GM18907 (cell line): ENCODE data around the gene SP9.

Experiments used
- ATAC-seq: cut with Tn5 transposase; IDR thresholded peaks from one replicate; pipeline ENCODE4 v1.9.1; 2021; ENCODE audit warnings: mild to moderate bottlenecking, moderate library complexity; ENCODE audit not compliant: unreplicated experiment

The SP9 gene

DNA sequence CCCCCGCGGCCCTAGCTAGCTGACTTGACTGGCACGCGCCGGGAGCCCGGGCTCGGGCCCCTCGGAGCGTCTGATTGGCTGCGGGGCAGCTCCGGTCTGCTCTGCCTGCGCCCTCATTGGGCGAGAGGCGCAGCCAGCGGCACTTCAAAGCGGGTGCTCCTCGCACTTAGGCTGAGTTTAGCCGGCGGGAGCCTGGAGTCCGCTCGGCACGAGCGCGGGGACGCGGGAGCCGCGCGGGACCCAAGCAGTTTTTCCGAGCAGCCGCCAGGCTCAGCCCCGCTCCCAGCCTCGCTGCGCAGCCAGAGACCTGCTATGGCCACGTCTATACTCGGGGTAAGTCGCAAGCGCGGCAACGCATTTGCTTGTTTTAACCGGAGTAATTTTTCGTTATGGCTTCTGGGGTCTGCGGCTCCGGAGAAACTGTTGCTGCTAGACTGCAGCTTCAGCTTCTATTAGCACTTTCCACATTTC is at the start of gene SP9:
SP9 (plus strand) TSS at position 174 of the 471 bp plus-strand sequence; CDS start at position 313, 139 bp downstream.
- ATAC-seq = no peak

DNA sequence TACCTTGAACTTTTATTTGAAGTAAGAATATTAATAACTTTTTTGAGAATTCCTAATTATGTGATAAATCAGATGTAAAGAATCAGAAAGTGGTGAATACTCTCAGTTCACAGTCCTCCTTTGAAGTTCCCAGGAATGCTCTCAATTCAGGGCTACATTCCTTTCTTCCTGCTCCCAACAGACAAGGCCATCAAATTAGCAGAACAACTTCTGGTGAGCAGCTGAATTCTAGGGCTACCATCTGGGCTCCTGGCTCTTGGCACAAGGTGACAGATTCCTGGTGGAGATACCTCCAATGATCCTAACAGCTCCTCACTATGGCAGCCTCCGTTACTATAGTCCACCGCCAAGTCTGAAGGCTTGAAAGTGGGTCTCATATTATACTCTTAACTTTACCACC is 48.6 kb upstream of the SP9 start:
- no peak for ATAC-seq

DNA sequence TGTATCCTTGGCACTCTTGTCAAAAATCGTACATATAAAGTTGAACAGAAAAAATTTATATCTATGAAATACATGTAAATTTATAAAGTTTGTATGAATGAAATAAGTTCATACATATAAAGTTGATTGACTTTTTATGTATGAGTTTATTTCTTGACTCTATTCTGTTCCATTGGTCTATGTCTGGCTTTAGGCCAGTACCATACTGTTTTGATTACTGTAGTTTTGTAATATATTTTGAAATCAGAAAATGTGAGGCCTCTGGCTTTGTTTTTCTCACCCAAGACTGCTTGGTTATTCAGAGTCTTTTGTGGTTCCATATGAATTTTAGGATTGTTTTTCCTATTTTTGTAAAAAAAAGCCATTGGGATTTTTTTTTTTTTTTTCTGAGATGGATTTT is 41.8 kb upstream of the SP9 start:
- ATAC-seq = no peak

DNA sequence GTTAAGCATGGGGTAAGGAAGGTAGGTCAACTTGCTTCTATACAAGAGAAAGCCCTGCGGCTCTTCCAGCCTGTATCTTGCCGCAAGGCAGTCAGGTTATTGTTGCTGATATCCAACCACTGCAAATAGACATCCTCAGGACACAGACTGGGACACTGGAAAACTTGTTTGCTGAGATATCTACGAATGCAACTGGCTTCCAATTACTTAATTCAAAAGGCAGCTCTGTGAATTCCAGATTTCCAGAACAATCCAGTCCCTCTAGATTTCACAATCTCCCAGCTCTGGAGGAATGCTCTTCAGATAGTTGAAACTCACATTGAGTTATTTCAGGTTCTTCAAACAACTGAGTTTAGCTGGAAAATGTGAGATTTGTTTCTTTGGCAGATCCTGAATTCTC is 34.6 kb upstream of the SP9 start:
- ATAC-seq = no peak

DNA sequence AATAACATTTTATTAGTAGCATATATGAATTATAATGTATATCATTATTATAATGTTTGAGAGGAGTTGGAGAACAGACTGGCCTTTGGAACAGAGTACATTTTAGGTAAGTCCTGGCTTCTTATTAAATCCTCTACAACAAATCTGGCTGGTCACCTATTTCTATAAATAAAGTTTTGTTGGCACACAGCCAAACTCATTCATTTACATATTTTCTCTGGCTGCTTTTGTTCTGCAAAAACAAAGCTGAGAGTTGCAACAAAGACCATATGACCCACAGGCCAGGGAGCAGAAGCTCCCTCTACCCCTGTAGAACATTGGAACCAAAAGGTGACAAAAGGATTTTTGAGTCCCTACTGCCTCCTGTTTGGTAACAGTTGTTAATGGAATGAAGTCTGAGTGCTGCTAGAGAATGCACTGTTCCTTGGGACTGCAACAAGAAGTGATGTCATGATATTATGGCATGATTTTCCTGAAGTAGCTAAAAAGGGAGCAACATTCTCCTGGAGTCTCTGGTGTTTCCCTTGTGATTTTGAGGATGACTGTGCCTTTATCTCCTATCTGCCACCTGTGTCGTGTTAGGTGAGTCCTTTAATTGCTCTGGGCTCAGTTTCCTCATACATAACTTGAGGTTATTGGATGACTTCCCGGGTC is 22.0 kb upstream of the SP9 start:
- no peak for ATAC-seq

DNA sequence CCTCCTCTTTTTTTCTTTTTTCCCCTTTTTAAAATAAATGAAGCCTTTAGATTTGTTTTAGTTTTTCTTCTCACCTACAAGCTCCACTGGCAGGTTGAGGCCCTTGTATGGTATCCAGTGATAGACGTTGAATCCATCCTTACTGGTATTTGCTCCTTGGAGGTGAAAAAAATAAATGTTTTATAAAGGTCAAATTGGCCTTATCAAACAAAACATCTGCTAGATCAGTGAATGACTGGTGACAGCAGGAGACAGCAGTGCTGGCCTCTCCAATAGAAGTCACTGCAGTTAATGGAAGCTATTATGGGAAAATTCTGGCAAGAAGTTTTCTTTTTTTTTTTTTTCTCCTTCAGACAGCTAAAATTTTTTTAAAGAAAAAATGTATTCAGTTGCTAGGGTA is 12.6 kb upstream of the SP9 start:
- ATAC-seq = no peak

DNA sequence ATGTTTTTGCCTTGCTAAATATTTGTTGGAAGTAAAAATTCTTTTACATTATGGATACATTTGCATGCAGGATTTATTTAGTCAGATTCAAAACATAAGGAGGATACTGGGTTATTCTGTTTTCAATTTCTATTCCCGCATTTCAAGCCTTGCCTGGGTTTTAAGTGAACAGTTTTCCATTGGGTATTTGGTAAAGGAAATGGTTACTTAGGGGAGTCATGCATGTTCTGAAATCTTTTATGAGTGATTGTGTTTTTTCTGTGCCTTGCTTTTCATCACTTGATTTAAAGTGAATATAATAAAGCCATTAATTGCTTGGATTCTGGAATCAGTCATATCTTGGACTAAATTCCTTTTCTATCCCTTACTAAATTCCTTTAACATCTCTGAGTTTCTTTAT is 12.0 kb upstream of the SP9 start:
- ATAC-seq = no peak

DNA sequence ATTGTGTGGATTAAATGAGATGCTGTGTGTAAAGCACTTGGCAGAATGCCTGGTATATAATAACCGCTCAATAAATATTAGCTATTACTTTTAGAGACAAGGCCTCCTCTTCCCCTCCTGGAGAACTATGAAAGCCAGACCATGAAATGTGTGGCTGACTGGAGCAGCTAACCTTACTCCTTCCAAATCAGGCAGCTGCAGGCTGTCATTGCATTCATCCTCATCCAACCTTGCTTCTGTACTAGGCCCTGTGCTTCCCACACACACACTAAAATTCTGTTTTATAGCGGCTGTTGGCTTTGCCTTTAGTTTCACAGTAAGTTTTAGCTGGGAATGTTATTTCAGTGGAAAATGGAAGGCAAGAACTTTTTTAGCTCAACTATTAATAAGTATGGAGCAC is 10.2 kb upstream of the SP9 start:
- ATAC-seq = no peak

DNA sequence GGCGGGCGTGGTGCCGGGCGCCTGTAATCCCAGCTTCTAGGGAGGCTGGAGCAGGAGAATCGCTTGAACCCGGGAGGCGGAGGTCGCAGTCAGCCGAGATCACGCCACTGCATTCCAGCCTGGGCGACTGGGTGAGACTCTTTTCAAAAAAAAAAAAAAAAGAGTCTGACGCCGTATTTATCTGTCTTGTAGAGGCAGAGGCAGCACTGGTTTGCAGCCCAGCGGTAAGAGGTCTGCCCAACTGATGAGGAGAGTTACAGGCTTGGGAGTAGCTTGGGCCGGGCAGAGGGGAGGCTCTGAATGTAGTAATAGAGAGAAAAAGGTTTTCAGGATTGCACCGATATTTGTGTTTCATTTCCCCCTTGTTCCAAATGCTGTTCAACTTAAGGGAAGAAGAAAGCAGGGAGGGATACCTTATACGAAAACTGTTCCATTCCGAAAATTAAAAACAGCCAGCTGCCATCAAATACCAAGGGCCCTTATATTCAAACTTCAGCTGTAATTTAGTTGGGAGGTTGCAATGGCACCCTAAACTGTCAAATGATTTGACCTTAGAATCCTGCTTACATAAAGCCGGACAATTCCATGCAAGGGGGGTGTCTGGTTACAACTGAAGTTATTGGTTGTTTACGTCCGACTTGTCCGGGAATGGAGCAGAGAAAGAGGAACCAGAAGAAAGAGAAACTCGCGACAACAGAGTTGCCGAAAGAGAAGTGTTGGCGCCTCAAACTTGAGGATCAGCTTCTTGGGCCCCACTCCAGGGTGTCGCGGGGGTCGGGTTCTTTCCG is 9.2 kb upstream of the SP9 start:
- ATAC-seq = no peak

DNA sequence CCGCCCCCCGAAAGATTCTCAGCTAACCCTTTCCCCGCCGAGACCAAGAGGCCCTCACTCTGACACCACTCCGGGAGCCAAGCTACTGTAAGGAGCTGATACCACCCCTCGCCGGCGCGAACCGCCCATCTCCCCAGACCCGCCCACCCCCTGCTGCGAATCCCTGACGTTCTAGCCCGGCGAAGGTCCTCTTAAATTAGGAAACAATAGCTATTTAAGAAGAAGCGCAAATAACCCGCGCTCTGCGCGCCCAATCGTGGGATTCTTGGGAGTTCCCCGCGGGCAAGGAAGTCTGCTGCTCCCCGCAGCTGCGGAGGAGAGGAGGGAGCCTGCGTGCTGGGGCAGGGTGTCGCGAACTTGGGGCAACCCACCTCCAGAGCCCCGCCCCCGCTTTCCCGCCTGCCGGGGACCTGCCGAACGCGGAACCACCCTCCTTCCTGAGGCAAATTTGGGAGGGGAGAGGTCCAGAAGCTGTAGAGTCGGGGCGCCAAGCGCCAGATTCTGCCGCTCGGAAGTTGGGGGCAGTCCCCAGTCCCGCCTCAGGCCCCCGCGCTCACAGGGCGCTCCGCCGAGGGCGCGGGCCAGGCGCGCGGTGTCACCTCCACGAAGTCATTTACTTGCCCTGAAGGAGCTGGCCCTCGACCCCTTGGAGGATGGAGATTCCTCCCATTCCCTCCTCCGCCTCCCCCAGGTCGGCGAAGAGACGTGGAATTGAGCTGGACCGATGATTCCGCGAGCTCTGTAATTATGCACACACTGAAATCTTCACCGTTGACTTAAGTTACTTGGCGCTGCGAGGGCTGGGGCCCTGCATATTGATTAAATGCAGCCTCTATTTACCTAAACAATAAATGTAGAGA is 8.4 kb upstream of the SP9 start:
- peak; percentile 33 for ATAC-seq

DNA sequence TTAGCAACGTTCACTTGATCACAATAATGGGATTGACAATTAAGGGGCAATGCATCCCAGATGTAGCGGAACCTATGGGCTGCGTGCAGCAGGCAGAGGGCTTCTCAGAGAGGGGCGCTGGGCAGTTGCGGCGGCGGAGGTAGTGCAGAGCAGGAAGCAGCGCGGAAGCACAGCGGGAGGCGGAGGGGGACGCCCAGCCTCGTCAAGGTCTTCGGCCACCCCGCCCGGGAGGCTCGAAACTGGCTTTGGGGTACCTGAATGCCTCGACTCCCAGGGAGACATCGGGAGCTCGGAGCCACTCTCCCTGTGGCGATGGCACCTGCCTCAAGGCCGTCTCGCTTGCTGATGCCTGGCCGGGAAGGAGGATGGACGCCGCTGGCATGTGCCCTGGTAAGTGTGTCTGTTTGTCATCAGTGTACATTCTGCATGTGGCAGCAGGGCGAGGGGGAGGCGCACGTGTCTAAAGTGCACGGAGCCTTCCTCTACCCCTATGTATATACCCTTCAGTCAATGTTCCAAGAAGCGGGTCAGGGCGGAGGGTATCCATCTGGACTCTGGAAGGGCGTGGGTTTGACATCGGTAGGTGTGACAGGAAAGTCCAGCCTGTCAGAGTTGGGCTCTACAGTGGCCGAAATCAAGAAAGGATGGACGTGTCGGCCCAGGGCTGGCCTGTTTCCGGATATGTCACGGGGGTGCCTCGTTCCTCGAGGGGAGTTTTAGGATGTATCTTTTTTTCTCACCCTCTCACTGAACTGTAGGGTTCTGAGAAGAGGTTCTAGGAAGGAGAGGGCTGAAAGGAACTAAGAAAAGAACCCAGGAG is 7.5 kb upstream of the SP9 start:
- peak; percentile 66 for ATAC-seq

DNA sequence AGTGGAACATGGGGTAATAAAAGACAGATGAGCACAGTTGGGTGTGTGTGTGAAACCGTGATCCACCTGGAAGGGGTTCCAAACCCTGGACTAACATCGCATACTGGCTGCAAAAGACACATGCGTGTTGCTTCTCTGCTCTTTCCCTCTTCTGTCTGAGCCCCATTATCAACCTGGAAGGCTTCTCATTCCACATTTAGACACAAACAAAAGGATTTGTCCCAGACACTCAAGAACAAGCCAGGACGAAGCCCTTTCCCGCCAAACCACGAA is 7.0 kb upstream of the SP9 start:
- ATAC-seq = no peak

DNA sequence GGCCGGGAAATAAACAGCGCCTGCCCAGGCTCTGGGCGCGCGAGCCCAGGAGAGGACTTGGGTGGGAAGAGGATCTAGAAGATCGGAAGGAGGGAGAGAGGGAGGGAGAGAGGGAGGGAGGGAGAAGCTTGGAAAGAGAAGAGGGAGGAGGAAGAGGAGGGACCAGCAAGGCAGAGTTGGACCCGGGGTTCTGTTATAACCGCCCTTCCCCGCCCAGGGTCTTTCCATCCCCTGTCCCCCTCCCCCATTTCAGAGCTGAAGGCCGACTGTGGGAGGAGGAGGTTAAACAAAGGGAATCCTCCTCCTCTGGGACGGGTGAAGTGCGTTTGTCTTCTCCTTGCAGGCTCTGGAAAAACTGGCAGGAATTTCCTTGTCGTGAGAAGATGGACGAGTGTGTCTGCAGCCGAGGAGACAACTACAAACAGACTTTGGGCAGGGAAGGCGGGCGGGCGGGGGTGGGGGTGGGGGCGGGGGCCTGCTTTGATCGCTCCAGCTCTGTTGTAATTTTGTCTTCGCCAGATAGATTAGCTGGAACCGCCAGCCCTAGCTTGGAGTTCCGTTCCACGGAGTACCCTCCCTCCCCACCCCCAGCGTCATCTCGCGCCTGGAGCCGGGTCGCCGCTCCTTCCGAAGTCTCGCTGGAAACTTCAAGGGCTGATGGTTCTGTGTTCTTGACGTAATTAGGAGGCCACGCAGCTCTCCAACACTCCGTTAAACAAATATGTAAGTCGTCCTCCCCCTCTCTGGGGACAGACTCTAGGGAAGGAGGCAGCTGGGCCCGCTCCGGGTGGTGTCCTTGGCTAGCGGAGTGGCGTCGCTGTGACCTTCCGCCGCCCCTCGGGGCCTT is 6.4 kb upstream of the SP9 start:
- ATAC-seq = no peak

DNA sequence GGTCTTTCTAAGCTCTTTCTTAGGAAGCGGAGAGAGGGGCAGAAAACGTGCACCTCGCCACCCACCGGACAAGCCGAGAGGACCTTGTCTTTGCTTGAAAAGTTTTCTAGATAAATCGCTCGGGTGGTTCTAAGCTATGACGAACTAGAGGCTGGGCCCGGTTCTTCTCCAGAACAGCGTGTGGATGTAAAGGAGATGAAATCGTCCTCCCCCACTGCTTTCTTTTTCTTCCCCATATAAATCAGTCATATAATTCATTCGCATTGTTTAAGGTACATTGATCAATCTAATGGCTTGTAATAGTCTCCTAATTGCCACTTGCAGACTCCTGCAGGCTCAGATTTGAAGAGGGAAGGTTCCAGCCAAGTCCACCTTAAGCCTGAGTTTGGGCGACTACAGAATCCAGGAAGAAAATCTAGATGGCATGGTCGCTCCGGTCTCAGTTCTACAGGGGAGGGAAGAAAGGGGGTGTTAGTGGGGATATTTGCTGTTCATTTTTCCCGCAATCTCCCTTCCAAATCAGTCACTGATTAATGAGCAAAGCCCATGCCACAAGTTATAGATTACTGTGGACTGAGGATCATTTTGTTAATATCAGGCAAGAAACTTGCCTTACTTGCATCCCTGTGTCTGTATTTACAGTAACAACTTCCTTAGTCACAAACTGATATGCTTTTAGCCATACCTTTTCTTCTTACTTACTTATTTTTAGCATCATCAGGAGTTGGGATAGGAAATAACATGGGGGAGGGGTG is 5.6 kb upstream of the SP9 start:
- no peak for ATAC-seq

DNA sequence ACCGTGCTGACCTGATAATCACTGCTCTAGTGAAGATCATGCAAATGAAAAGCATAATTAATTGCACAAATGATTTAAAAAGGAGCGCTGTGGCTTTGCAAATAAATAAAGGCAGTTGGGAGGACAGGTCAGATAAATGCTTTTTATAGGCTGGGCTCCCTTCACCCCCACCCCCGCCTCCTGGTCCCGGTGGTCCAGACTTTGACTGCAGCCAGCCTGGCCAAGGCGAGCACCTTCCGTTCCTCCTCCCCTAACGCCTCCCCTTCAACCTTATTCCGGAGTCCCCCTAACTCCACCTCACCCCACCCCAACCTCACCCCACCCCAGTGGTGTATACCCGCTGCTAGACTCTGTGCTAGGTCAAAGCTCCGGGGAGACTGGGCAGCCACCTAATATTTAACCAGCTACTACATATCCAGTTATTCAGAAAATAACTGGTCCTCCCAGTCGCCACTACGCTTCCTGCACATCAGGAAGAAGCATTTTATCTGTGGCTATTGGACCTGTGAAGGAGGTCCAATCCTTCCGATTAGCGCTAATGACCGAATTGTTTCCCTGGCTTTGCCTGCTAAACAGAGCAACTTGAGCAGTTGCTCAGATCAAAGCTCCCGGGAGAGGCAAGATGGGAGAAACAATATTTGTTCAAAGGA is 3.7 kb upstream of the SP9 start:
- no peak for ATAC-seq

DNA sequence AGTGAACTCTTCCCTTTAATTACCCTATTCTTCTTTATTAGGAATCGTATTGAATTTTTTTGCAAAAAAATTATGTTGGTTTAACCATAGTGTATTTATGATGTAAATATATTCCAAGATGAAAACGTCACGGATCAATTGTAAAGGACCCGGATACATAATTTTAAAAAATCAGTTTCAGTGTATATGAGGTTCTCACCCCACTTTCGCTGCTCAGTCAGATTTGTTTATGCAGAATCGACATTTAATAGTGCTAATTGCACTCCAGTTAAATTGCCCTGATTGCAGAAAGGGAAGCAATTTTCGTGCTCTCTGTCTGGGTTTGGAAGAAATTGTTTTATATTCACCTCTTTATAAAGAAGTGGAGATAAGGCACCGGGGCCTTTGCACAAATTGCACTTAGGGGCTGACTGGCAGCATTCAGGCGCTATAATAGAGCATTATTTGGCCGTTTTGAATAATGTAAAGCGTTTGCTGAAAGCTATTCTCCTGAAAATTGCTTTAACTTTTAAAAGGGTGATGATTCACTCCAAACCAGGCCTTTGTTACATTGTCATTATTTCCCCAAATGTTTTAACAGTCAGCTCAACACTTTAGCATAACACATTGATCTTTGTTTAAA is 3.0 kb upstream of the SP9 start:
- no peak for ATAC-seq

DNA sequence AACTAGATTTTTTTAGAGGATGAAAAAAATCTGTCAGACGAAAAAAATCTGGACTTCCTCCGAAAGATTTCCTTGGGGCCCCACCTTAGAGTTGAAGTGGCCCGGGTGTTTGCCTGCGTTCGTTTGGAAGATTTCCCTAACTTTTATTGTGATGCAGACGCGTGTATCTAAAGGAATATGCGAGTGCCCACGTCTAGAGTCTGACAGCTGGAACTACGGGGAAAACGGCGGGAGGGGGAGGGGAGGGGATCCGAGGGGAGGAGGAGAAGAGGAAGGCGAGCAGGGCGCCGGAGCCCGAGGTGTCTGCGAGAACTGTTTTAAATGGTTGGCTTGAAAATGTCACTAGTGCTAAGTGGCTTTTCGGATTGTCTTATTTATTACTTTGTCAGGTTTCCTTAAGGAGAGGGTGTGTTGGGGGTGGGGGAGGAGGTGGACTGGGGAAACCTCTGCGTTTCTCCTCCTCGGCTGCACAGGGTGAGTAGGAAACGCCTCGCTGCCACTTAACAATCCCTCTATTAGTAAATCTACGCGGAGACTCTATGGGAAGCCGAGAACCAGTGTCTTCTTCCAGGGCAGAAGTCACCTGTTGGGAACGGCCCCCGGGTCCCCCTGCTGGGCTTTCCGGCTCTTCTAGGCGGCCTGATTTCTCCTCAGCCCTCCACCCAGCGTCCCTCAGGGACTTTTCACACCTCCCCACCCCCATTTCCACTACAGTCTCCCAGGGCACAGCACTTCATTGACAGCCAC is 2.4 kb upstream of the SP9 start:
- no peak for ATAC-seq

DNA sequence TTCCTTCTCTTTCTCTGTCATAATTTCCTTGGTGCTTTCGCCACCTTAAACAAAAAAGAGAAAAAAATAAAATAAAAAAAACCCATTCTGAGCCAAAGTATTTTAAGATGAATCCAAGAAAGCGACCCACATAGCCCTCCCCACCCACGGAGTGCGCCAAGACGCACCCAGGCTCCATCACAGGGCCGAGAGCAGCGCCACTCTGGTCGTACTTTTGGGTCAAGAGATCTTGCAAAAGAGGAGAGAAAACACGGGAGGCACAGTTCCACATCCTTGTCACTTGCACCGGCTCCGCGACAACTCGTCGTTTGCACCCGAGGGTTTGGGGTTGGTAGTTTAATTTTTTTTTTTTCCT is 1.8 kb upstream of the SP9 start:
- ATAC-seq = no peak
